Subcutaneous adipose tissue (tissue), 4 donors: ENCODE data around the gene CKS2. TPM values are rescaled to one million over a fixed set of nuclear protein-coding genes. Genes with fewer than 3 reads are reported as not detected.

Experiments
- total RNA-seq, 4 donors: library from RNA; depleted of rRNA; stranded (reverse); fragments of >200 nt; gene quantifications; one replicate each; pipeline ENCODE4 v1.1.0, GENCODE V29; 2016
- TF ChIP-seq, protein P1 (sequence below): fragments of 450-650 bp; IDR thresholded peaks from one replicate; pipeline ENCODE4 v1.5.1; 2016; ENCODE audit warnings: low read depth, mild to moderate bottlenecking, control low read depth, antibody characterized with exemption, moderate library complexity

The CKS2 gene
- total RNA-seq, 4 donors from 2014 or later, result 2.3 to 31.8 (median 22.0) TPM

DNA sequence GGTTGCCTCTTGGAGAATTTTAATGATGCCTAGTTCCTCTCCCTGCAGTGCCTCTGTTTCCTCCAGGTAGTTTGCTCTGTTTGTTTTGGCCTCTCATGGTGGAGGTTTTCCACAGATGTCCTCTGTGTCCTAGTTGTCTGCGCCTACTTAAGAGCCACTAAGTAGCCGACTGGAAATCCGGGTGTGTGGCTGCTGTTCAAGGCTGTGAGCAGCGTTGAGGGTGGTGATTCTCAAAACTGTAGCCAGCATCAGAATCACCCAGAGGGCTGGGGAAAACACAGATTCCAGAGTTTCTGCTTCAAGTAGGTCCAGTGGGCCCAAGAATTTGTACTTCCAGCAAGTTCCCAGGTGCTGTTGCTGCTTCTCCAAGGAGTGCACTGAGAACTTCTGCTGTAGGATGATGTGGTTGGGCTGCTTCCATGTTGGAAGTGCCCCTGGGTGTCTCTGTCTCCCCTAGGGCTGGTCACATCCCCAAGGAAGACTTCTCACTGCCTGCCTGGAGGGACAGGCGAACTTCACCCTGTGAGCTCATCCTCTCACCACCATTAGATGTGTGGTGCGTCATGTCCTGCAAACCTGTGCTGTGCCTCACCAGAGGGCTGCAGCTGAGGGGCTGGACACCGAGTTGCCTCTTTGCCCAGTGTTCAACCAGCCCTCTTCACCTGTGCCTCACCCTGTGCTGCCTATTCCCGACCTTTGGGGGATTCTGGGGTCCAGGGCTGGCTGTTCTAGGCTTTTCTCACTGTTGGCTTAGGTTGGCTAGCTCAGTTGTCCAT is 42.1 kb downstream of the CKS2 start:
- TF ChIP-seq, protein P1, sequence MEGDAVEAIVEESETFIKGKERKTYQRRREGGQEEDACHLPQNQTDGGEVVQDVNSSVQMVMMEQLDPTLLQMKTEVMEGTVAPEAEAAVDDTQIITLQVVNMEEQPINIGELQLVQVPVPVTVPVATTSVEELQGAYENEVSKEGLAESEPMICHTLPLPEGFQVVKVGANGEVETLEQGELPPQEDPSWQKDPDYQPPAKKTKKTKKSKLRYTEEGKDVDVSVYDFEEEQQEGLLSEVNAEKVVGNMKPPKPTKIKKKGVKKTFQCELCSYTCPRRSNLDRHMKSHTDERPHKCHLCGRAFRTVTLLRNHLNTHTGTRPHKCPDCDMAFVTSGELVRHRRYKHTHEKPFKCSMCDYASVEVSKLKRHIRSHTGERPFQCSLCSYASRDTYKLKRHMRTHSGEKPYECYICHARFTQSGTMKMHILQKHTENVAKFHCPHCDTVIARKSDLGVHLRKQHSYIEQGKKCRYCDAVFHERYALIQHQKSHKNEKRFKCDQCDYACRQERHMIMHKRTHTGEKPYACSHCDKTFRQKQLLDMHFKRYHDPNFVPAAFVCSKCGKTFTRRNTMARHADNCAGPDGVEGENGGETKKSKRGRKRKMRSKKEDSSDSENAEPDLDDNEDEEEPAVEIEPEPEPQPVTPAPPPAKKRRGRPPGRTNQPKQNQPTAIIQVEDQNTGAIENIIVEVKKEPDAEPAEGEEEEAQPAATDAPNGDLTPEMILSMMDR, result no peak

GRCh38 chr9:89353989-89354388 is 43.0 kb downstream of the CKS2 start:
- TF ChIP-seq, protein P1, result no peak

- TF ChIP-seq, protein P1, result no peak
These were observed 43.5 kb downstream of the CKS2 start for GRCh38 chr9:89354471-89354870.

- TF ChIP-seq, protein P1, result no peak
These were observed 45.8 kb downstream of the CKS2 start for GRCh38 chr9:89356782-89357181.

- TF ChIP-seq, protein P1, result no peak
These were observed 46.6 kb downstream of the CKS2 start for GRCh38 chr9:89357331-89358197.

DNA sequence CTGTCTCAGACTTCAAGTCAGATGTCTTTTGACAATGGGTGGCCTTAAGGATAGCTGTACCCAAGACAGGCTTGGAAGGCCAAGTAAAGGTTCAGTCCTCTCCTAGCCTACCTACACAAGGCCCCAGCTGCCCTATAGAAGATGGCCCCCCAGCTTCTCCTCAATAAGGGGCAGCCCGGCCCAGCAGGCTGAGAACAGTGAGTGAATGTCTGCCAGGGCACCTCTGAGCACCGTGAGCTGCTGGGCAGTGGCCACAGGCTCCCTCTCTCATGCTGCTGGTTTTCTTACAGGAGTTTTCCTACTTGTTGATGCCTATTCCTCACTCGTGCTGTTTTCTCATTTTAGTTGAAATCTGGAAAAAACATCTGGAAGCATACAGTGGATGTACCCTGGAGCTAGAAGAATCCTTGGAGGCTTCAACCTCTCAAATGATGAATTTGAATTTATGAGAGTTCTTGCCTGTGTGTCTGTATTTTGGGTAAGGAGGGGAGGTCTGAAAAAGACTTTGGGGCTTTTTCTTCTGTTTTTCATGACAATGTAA is 47.5 kb downstream of the CKS2 start:
- TF ChIP-seq, protein P1, result no peak

DNA sequence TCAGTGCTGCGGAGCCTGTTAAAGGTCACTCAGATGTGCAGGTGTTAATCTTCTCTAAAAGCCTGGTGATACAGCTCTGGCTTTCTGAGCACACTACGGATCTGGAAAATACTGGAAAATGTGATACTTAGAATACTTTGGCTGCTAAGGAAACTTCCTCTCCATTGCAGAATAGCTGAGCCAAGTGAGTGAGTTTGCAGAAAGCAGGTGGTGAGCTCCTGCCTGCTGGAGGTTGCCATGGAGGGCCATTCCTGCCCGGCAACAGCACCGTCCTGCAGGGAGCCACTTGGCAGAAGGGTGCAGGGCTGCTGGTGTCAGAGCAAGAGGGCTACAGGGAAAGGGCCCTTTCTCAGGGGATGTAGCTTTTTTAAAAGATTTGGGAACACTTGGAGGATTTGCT is 48.0 kb downstream of the CKS2 start:
- TF ChIP-seq, protein P1, result no peak
